ENCODE data around the gene AIDA. TPM values are rescaled to one million over a fixed set of nuclear protein-coding genes. Genes with fewer than 3 reads are reported as not detected.

The AIDA gene
- total and polyA plus RNA-seq, 8 donors, result 29.7 to 63.5 (median 39.9) TPM

- no peak for DNase-seq
- H3K36me3 ChIP-seq, result no peaks in the 10 kb centered on the region
- TF ChIP-seq POLR2AphosphoS5 (IDR thresholded peaks at IDR 0.05) (no peak), CTCF (IDR thresholded peaks at IDR 0.05) (no peak), EP300 (IDR thresholded peaks at IDR 0.05) (no peak), POLR2A (IDR thresholded peaks at IDR 0.05) (no peak)
- whole genome bisulfite sequencing, 5 donors, result 81 to 84% (median 83%) methylated on average over 5 of the region's 5 CpGs
- H3K4me3 ChIP-seq, result no peak overlapping the region
- no peaks in the 10 kb centered on the region for H3K27me3 ChIP-seq
- intact Hi-C loops (cut with DNase I; ENCODE audit: low total_unique reads), result no loop called here
- H3K9me3 ChIP-seq, result no peaks in the 10 kb centered on the region
- H3K27ac ChIP-seq, result no peak overlapping the region
- peaks cover 9 to 46% (median 28%) of the 10 kb centered on the region in 4 donors for H3K4me1 ChIP-seq
Measured at GRCh38 chr1:222709700-222710153, 2.6 kb downstream of the AIDA start.

DNA sequence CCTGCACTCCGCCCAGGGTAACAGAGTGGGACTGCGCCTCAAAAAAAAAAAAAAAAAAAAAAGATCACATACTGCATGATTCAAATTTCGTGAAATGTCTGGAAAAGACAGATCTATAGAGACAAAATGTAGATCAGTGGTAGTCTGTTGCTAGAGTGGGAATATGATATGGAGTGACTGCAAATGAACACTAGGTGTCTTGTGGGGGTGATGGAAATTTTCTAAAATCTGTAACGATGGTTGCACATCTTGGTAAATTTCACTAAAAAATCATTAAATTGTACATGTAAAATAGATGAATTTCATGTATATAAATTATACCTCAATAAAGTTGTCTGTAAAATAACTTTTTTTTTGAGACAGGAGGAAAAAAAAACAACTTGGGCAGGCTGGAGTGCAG is 5.5 kb downstream of the AIDA start:
- intact Hi-C loops (cut with DNase I; ENCODE audit: low total_unique reads), result no loop called here
- WGBS, 5 donors, result 72 to 98% (median 86%) methylated on average over 4 of the region's 4 CpGs

DNA sequence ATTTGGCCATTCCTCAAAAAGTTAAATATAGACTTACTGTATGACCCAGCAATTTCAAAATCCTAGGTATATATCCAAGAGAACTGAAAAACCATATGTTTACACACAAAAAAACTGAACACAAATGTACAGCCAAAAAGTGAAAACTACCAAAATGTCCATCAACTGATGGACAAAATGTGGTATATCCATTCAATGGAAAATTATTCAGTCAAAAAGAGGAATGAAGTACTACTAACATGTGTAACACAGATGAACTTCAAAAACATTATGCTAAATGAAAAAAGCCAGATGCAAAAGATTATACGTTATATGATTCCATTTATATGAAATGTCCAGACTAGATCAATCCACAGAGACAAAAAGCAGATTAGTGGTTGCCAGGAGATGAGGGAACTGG is 8.0 kb downstream of the AIDA start:
- DNase-seq, result no peak
- peaks cover 0 to 24% (median 5%) of the 10 kb centered on the region in 4 donors for H3K4me1 ChIP-seq
- no peak overlapping the region for H3K4me3 ChIP-seq
- TF ChIP-seq CTCF (IDR thresholded peaks at IDR 0.05) (no peak), POLR2A (IDR thresholded peaks at IDR 0.05) (no peak), POLR2AphosphoS5 (IDR thresholded peaks at IDR 0.05) (no peak), EP300 (IDR thresholded peaks at IDR 0.05) (no peak)
- 80 to 100% (median 98%) methylated on average over 1 of the region's 1 CpG for WGBS, 5 donors
- no peaks in the 10 kb centered on the region for H3K27me3 ChIP-seq
- no peaks in the 10 kb centered on the region for H3K9me3 ChIP-seq
- H3K27ac ChIP-seq, result no peak overlapping the region
- H3K36me3 ChIP-seq, result peaks cover 0 to 35% (median 30%) of the 10 kb centered on the region in 4 donors
- intact Hi-C loops (cut with DNase I; ENCODE audit: low total_unique reads), result no loop called here

More for the DNA sequence above, 5.5 kb downstream of the AIDA start:
- TF ChIP-seq POLR2AphosphoS5 (IDR thresholded peaks at IDR 0.05) (no peak), CTCF (IDR thresholded peaks at IDR 0.05) (no peak), EP300 (IDR thresholded peaks at IDR 0.05) (no peak)
- Histone ChIP-seq H3K4me1 (peaks cover 11 to 45% (median 20%) of the 10 kb centered on the region in 4 donors), H3K36me3 (peaks cover 0 to 12% (median 10%) of the 10 kb centered on the region in 4 donors), H3K27me3 (no peaks in the 10 kb centered on the region), H3K4me3 (no peak overlapping the region), H3K27ac (no peak overlapping the region), H3K9me3 (no peaks in the 10 kb centered on the region)
- DNase-seq, result no peak

GRCh38 chr1:222702210-222702609 is 10.1 kb downstream of the AIDA start:
- Histone ChIP-seq H3K36me3 (peaks cover 0 to 39% (median 36%) of the 10 kb centered on the region in 4 donors), H3K4me3 (no peak overlapping the region), H3K27ac (no peak overlapping the region), H3K27me3 (no peaks in the 10 kb centered on the region), H3K9me3 (no peaks in the 10 kb centered on the region), H3K4me1 (peaks cover 0 to 17% (median 2%) of the 10 kb centered on the region in 4 donors)
- DNase-seq, result no peak
- intact Hi-C loops (cut with DNase I; ENCODE audit: low total_unique reads), result no loop called here
- whole genome bisulfite sequencing, 5 donors, result 64 to 76% (median 65%) methylated on average over 4 of the region's 4 CpGs
- TF ChIP-seq POLR2A (IDR thresholded peaks at IDR 0.05), result no peak
- TF ChIP-seq POLR2AphosphoS5 (IDR thresholded peaks at IDR 0.05), result no peak
- no peak for TF ChIP-seq EP300 (IDR thresholded peaks at IDR 0.05)
- no peak for TF ChIP-seq CTCF (IDR thresholded peaks at IDR 0.05)
